GM19035 (cell line): ENCODE measurements around the gene LCP2.

Experiments used
- ATAC-seq: cut with Tn5 transposase; IDR thresholded peaks from one replicate; pipeline ENCODE4 v1.9.1; 2021; ENCODE audit not compliant: unreplicated experiment

Gene LCP2

GRCh38 chr5:170276140-170276539, 21.4 kb downstream of the LCP2 start:
- no peak for ATAC-seq

GRCh38 chr5:170275376-170275994, 22.1 kb downstream of the LCP2 start:
- ATAC-seq: no peak

- ATAC-seq: no peak
Measured at GRCh38 chr5:170273968-170274710, 23.4 kb downstream of the LCP2 start.

- no peak for ATAC-seq
Measured at GRCh38 chr5:170270293-170271069, 27.1 kb downstream of the LCP2 start.

GRCh38 chr5:170269579-170269978, 28.0 kb downstream of the LCP2 start:
- ATAC-seq: no peak

GRCh38 chr5:170268884-170269283, 28.7 kb downstream of the LCP2 start:
- ATAC-seq: no peak

- no peak for ATAC-seq
Measured at GRCh38 chr5:170268153-170268689, 29.4 kb downstream of the LCP2 start.

GRCh38 chr5:170267431-170268152, 30.0 kb downstream of the LCP2 start:
- peak; percentile 80 for ATAC-seq

GRCh38 chr5:170266570-170267381, 30.8 kb downstream of the LCP2 start:
- no peak for ATAC-seq

GRCh38 chr5:170265522-170265921, 32.1 kb downstream of the LCP2 start:
- no peak for ATAC-seq

GRCh38 chr5:170263906-170264305, 33.7 kb downstream of the LCP2 start:
- ATAC-seq: no peak

- no peak for ATAC-seq
Measured at GRCh38 chr5:170262061-170263045, 35.2 kb downstream of the LCP2 start.

GRCh38 chr5:170261528-170262043, 36.0 kb downstream of the LCP2 start:
- no peak for ATAC-seq

- ATAC-seq: no peak
Measured at GRCh38 chr5:170257370-170257769, 40.2 kb downstream of the LCP2 start.

- ATAC-seq: no peak
Measured at GRCh38 chr5:170256571-170256970, 41.0 kb downstream of the LCP2 start.

- ATAC-seq: peak; percentile 96
Measured at GRCh38 chr5:170254056-170254455, 43.5 kb downstream of the LCP2 start.

GRCh38 chr5:170252720-170253350, 44.7 kb downstream of the LCP2 start:
- ATAC-seq: no peak

- no peak for ATAC-seq
Measured at GRCh38 chr5:170252109-170252508, 45.5 kb downstream of the LCP2 start.
